Activated CD8-positive, alpha-beta T cell treated with anti-CD3 and anti-CD28 coated beads for 36 hours (primary cell): ENCODE results near the gene CANT1. TPM values are rescaled to one million over a fixed set of nuclear protein-coding genes. Genes with fewer than 3 reads are reported as not detected.

Experiments
- ATAC-seq: fragments of 200-7000 bp; cut with Tn5 transposase; one replicate; pipeline ENCODE4 v1.10.0; 2021; ENCODE audit warnings: mild to moderate bottlenecking, moderate library complexity
- CTCF ChIA-PET: fragments of 350-600 bp; sonication (Branson Sonifier 250); formaldehyde crosslinking; loops from one replicate; lab custom pipeline; 2021; ENCODE audit warnings: antibody characterized with exemption; lab: Charles Lee
- POLR2A ChIA-PET: fragments of 350-600 bp; sonication (Branson Sonifier 250); formaldehyde crosslinking; loops from one replicate; lab custom pipeline; 2021; ENCODE audit warnings: antibody characterized with exemption; lab: Charles Lee
- DNase-seq: peaks from one replicate; pipeline ENCODE4 v3.0.0-alpha.2; 2020
- H3K27ac Mint-ChIP-seq: one replicate; pipeline ENCODE4 v1.8.0; 2021; ENCODE audit warnings: mild to moderate bottlenecking, mixed read lengths
- H3K27me3 Mint-ChIP-seq: one replicate; pipeline ENCODE4 v1.8.0; 2021; ENCODE audit warnings: mixed read lengths
- H3K36me3 Mint-ChIP-seq: one replicate; pipeline ENCODE4 v1.8.0; 2021; ENCODE audit warnings: low read depth, mixed read lengths
- H3K4me1 Mint-ChIP-seq: one replicate; pipeline ENCODE4 v1.8.0; 2021; ENCODE audit warnings: low read depth, mixed read lengths
- H3K4me3 Mint-ChIP-seq: one replicate; pipeline ENCODE4 v1.8.0; 2021; ENCODE audit warnings: mild to moderate bottlenecking, moderate library complexity, mixed read lengths
- H3K9me3 Mint-ChIP-seq: one replicate; pipeline ENCODE4 v1.8.0; 2021; ENCODE audit warnings: mixed read lengths
- CTCF ChIP-seq: fragments of 200-600 bp; IDR thresholded peaks from one replicate; pipeline ENCODE4 v1.8.0; 2022; ENCODE audit warnings: antibody characterized with exemption, mild to moderate bottlenecking
- intact Hi-C: fragments of 100-400 bp; cut with micrococcal nuclease; formaldehyde crosslinking; loops from one replicate; pipeline ENCODE4 v1.10.0; 2022
- total RNA-seq, 2 experiments: library from RNA; stranded (reverse); gene quantifications; one replicate each; pipeline ENCODE4 v1.2.3, GENCODE V29; 2021

The CANT1 gene
- total RNA-seq: 10 to 100 TPM; 41.4 to 48.2 TPM

GRCh38 chr17:79009397-79010303, at the start of gene CANT1:
Gene CANT1 (minus strand): TSS chr17:79009764. CDS start chr17:78997622, 12,142 bp downstream.
- POLR2A ChIA-PET: interaction anchor here (1.3 kb wide), 1 partner anchor 13 kb away, joined by 5 read pairs; no protein-coding TSS in a partner anchor
- CTCF ChIA-PET: interaction anchor here (0.6 kb wide), 1 partner anchor 16 kb away, joined by 3 read pairs; no protein-coding TSS in a partner anchor
- H3K4me3 Mint-ChIP-seq: peak within 1 kb of the TSS; percentile 84
- DNase-seq: peak; percentile 85
- H3K36me3 Mint-ChIP-seq: peaks cover 2% of the 10 kb centered on the region
- peaks cover 3% of the 10 kb centered on the region for H3K27me3 Mint-ChIP-seq
- ATAC-seq: peak; percentile 95
- no peak for TF ChIP-seq CTCF
- peaks cover 2% of the 10 kb centered on the region for H3K9me3 Mint-ChIP-seq
- H3K27ac Mint-ChIP-seq: peak within 1 kb of the TSS; percentile 94
- peaks cover 49% of the 10 kb centered on the region for H3K4me1 Mint-ChIP-seq
- intact Hi-C loops: no loop called here

DNA sequence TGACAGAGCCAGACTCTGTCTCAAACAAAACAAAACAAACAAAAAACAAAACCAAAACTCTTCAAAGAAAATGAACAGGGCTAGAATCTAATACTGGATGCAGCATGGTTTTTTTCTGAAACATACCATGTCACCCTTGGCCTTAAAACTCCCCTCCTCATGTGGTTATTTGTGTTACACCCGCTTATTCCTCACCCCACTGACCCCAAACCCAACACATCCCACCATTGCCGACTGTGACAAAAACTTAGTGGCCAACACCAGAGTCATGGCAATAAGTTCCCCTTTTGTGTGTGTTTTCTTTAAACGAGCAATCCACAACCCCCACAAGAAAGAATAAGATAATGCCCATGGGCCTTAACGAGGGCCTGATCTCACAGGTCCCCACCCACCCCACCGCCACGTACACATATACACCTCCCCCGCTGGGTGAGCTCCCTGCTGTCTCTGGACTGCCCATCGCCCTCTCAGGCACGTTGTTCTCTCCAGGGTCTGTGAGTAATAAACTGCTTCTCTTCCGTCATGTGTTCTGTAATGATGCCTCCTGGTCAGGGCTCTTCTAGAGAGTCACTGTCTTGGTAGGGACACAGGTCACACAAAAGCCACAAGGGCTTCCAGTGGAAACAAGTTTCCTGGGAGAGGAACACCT, 48.3 kb upstream of the CANT1 start:
- H3K4me3 Mint-ChIP-seq: no peak overlapping the region
- TF ChIP-seq CTCF: no peak
- peaks cover 10% of the 10 kb centered on the region for H3K27me3 Mint-ChIP-seq
- intact Hi-C loops: no loop called here
- H3K4me1 Mint-ChIP-seq: peaks cover 3% of the 10 kb centered on the region
- ChIA-PET CTCF (interaction anchor here (1.5 to 4.5 kb wide), 2 partner anchors 13 to 334 kb away, joined by 3 to 15 read pairs; no protein-coding TSS in a partner anchor), POLR2A (no interaction called here)
- ATAC-seq (no peak), DNase-seq (no peak)
- H3K36me3 Mint-ChIP-seq: no peaks in the 10 kb centered on the region
- peaks cover 5% of the 10 kb centered on the region for H3K9me3 Mint-ChIP-seq
- H3K27ac Mint-ChIP-seq: no peak overlapping the region

DNA sequence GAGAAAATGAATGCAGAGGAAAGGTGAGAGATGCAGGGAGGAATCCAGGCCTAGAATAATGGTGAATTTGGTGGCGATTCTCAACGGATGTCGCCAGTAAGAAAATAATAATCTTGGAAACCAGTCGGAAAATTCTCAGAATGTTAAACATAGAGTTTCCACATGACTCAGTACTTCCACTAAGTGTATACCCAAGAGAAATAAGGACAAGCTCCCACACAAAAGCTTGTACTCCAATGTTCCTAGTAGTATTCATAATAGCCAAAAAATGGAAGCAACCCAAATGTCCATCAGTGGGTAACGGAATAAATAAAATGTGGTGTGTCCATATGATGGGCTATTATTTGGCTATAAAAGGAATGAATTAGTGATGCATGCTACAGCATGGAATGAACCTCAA, 45.6 kb upstream of the CANT1 start:
- peaks cover 3% of the 10 kb centered on the region for H3K4me1 Mint-ChIP-seq
- DNase-seq: no peak
- no peak overlapping the region for H3K4me3 Mint-ChIP-seq
- H3K9me3 Mint-ChIP-seq: peaks cover 5% of the 10 kb centered on the region
- CTCF ChIA-PET: interaction anchor here (4.5 kb wide), 1 partner anchor 10 kb away, joined by 15 read pairs; no protein-coding TSS in a partner anchor
- ATAC-seq: no peak
- H3K27me3 Mint-ChIP-seq: peaks cover 10% of the 10 kb centered on the region
- H3K27ac Mint-ChIP-seq: no peak overlapping the region
- POLR2A ChIA-PET: no interaction called here
- TF ChIP-seq CTCF: no peak
- H3K36me3 Mint-ChIP-seq: no peaks in the 10 kb centered on the region
- intact Hi-C loops: no loop called here

GRCh38 chr17:79054200-79054960, 44.8 kb upstream of the CANT1 start:
- DNase-seq: no peak
- TF ChIP-seq CTCF: no peak
- intact Hi-C loops: no loop called here
- ChIA-PET POLR2A (no interaction called here), CTCF (interaction anchor here (4.5 kb wide), 1 partner anchor 9 kb away, joined by 15 read pairs; no protein-coding TSS in a partner anchor)
- no peaks in the 10 kb centered on the region for H3K36me3 Mint-ChIP-seq
- ATAC-seq: no peak
- no peak overlapping the region for H3K27ac Mint-ChIP-seq
- peaks cover 3% of the 10 kb centered on the region for H3K4me1 Mint-ChIP-seq
- no peak overlapping the region for H3K4me3 Mint-ChIP-seq
- peaks cover 5% of the 10 kb centered on the region for H3K9me3 Mint-ChIP-seq
- H3K27me3 Mint-ChIP-seq: peaks cover 10% of the 10 kb centered on the region
